Measurements from ENCODE around the gene TCEAL9. TPM values are rescaled to one million over a fixed set of nuclear protein-coding genes. Genes with fewer than 3 reads are reported as not detected.

Gene TCEAL9, protein sequence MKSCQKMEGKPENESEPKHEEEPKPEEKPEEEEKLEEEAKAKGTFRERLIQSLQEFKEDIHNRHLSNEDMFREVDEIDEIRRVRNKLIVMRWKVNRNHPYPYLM
- polyA plus RNA-seq (2012; ENCODE audit: insufficient read length, low read depth), result 1.3 TPM

DNA sequence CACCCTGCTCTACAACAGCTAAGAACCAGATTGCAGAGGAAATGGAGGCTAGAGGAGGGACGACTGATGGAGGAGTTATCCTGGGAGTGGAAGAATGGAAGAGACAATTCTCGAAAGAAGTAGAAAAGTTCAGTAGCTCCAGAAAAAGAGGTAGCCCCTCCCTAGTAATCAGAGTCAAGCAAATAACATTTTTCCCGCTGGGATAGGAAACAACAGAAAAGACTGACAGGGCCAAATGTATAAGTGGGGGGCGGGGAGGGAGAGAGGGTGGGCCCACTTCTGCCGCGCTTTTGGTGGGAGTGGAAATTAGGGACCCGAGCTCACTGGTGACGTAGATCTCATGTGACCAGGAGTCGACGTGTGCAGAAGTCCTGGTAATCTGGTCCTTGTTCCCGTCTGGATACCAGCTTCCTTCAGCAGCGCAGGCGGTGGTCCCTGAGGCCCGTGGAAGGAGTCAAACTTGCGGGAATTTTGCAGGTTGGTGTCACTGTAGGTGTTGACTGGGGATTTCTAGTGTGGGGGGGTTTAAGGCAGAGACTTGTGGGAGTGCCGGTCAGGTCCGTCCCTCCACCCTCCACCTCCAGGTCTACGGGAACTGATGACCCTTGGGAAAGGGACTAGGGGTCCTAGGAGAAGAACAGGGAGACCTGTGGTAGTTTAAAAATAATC, at the start of gene TCEAL9:
TCEAL9 (plus strand) TSS at position 377 of the 669 bp plus-strand sequence. CDS start 1,179 bp downstream, outside the sequence.
- TF ChIP-seq SIN3A (IDR thresholded peaks at IDR 0.05; ENCODE audit: borderline replicate concordance, insufficient read depth, low read length), result no peak
- TF ChIP-seq POLR2AphosphoS5 (IDR thresholded peaks at IDR 0.05; ENCODE audit: low read depth, low read length), result no peak

DNA sequence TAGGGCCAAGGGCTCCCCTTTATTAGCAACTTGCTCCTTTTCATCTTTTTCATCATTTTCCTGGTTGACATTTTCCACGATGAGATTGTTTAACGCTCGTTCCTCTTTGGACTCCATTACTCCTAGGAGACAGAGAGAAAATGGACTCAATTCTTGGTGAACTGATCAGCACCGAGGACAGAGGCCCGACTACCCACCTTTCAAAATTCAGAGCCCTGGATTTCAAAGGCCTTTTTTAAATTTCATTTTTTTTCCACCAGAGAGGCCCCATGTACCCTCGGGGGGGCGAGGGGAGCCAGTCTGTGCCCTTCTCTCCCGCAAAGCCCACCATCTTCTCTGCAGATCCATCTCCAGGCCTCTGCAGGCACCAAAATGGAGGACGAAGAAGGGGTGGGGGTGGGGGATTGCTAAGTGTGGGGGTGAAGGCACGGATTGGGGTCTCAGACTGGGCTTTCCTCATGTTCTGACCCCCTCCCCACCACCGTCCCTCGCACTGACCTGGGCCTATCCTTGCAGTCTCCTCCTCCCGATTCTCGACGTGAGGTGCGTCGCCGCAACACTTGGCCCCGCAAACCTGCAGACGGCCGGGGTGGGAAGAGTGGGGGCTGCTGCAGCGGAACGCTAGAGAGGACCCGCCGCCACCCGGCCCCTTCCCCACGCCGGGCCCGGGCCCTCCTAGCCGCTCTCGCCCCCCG, 46.3 kb upstream of the TCEAL9 start:
- TF ChIP-seq TAF1 (IDR thresholded peaks at IDR 0.05; ENCODE audit: borderline replicate concordance, insufficient read depth, low read length), result no peak
- TF ChIP-seq, protein P1, sequence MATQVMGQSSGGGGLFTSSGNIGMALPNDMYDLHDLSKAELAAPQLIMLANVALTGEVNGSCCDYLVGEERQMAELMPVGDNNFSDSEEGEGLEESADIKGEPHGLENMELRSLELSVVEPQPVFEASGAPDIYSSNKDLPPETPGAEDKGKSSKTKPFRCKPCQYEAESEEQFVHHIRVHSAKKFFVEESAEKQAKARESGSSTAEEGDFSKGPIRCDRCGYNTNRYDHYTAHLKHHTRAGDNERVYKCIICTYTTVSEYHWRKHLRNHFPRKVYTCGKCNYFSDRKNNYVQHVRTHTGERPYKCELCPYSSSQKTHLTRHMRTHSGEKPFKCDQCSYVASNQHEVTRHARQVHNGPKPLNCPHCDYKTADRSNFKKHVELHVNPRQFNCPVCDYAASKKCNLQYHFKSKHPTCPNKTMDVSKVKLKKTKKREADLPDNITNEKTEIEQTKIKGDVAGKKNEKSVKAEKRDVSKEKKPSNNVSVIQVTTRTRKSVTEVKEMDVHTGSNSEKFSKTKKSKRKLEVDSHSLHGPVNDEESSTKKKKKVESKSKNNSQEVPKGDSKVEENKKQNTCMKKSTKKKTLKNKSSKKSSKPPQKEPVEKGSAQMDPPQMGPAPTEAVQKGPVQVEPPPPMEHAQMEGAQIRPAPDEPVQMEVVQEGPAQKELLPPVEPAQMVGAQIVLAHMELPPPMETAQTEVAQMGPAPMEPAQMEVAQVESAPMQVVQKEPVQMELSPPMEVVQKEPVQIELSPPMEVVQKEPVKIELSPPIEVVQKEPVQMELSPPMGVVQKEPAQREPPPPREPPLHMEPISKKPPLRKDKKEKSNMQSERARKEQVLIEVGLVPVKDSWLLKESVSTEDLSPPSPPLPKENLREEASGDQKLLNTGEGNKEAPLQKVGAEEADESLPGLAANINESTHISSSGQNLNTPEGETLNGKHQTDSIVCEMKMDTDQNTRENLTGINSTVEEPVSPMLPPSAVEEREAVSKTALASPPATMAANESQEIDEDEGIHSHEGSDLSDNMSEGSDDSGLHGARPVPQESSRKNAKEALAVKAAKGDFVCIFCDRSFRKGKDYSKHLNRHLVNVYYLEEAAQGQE (IDR thresholded peaks at IDR 0.05; ENCODE audit: insufficient read depth in 1 of 2, low read depth in 2 of 2, low read length in 2 of 2), result peak in 1 of 2 experiments; percentile 80; a peak in 2 of 4 replicates

DNA sequence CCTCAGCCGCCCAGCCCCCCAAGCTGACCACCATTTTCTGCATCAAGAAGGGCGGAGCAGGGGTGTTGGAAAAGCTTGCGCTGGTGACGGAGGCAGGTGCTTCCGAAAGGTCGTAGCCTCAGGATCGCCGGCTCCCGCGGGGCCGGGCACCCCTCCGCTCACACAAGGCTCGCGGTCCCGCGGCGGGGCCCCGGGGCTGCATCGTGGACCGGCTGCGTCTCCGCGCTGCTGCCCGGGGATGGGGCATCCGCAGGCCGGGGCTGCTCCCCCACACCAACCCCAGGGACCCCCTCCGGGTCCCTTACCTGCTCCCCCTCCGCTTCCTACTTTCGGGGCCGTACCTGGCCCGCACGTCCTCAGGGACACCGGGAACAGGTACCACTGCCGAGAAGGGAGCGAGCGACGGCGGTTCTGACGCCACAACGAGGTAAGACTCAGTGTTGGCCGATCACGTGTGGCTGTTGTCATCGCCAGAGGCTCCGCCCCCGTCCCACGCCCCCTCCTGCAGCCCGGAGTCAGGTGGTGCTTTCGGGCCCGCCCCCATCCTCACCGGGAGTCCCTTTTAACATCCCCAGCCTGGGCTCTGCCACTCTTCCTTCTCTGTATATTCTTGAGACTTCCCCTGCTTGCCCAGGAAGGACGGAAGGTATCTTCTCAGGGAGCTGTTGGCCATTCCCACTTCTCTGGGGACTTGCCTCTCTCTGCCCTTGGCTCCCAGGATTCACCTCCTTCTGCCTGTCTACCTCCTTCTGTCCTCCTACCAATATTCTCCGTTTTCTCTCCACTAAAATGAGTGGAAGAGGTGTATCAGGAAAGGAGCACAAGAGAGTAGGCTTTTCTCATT, 45.5 kb upstream of the TCEAL9 start, which contains the start of gene BEX2:
BEX2 (minus strand) TSS at position 436 of the 844 bp plus-strand sequence. CDS start 1,014 bp downstream, outside the sequence.
- TF ChIP-seq, protein P1 (IDR thresholded peaks at IDR 0.05; ENCODE audit: insufficient read depth in 1 of 2, low read depth in 2 of 2, low read length in 2 of 2), result no peak
- TF ChIP-seq FOXP2 (optimal IDR thresholded peaks at IDR 0.05; ENCODE audit: borderline replicate concordance, extremely low read depth, extremely low read length, insufficient read depth) (no peak), POLR2AphosphoS5 (IDR thresholded peaks at IDR 0.05; ENCODE audit: low read depth, low read length) (no peak), TAF1 (IDR thresholded peaks at IDR 0.05; ENCODE audit: borderline replicate concordance, insufficient read depth, low read length) (no peak), SIN3A (IDR thresholded peaks at IDR 0.05; ENCODE audit: borderline replicate concordance, insufficient read depth, low read length) (no peak)

DNA sequence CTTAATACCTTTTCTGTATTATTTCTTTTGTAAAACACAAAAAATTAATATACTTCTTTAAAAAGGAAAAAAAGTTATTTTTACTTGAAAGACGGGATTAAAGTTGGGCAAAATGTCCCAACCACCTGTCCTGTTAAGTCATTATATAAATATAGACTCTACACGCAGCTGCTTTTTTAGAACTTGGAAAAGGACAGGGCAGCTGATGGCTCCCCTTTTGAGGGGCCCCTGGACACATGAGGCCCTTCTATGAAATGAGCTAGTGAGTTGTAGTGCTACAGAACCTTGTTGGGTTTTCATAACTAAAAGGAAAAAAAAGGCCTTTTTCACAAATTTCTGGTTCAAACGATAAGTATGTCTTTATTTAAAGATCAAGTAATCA, 44.9 kb upstream of the TCEAL9 start:
- TF ChIP-seq TAF1 (IDR thresholded peaks at IDR 0.05; ENCODE audit: borderline replicate concordance, insufficient read depth, low read length) (no peak), POLR2AphosphoS5 (IDR thresholded peaks at IDR 0.05; ENCODE audit: low read depth, low read length) (no peak), SIN3A (IDR thresholded peaks at IDR 0.05; ENCODE audit: borderline replicate concordance, insufficient read depth, low read length) (no peak), FOXP2 (optimal IDR thresholded peaks at IDR 0.05; ENCODE audit: borderline replicate concordance, extremely low read depth, extremely low read length, insufficient read depth) (no peak)
- TF ChIP-seq, protein P1 (IDR thresholded peaks at IDR 0.05; ENCODE audit: insufficient read depth in 1 of 2, low read depth in 2 of 2, low read length in 2 of 2), result no peak

DNA sequence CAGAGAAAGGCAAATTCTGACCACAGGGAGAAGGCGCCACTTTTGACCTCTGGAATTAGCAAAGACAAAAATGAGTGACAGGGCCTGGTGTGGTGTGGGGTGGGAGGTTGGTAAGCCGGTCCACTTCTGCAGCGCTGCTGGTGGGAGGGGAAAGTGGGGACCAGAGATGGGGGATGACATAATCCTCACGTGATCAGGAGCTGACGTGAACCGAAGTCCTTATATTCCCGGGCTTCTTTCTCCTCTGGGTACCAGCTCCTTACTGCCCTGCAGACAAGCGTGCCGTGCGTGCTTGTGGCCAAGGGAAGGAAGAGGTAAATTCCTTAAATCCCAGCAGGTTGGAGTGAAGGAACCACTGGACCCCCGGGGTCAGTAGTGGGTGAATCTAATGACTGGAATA, 26.3 kb upstream of the TCEAL9 start, which contains the start of gene TCEAL7:
TCEAL7 (plus strand) TSS at position 249 of the 400 bp plus-strand sequence. CDS start 1,165 bp downstream, outside the sequence.
- TF ChIP-seq, protein P1 (IDR thresholded peaks at IDR 0.05; ENCODE audit: insufficient read depth in 1 of 2, low read depth in 2 of 2, low read length in 2 of 2), result no peak
- TF ChIP-seq POLR2AphosphoS5 (IDR thresholded peaks at IDR 0.05; ENCODE audit: low read depth, low read length) (no peak), FOXP2 (optimal IDR thresholded peaks at IDR 0.05; ENCODE audit: borderline replicate concordance, extremely low read depth, extremely low read length, insufficient read depth) (no peak)
